K562 (cell line): ENCODE measurements around the gene CCDC60. TPM values are rescaled to one million over a fixed set of nuclear protein-coding genes. Genes with fewer than 3 reads are reported as not detected.
A peak's percentile ranks its signal among the peaks of the same experiment; 100 is the strongest.

ENCODE experiments used
- ATAC-seq: fragments of 200-7000 bp; cut with Tn5 transposase; 3 replicates; pipeline ENCODE4 v1.9.1; 2020; ENCODE audit warnings: moderate library complexity
- BruUV-seq: library from RNA; stranded (reverse); fragments of 400-500 nt; replicated peaks from 2 replicates; lab custom pipeline; 2021; lab: Mats Ljungman, UMichigan
- CTCF ChIA-PET: fragments of 300-600 bp; formaldehyde crosslinking; extraction: SDS; loops from one replicate; lab custom pipeline; 2021; ENCODE audit warnings: low intra/inter-chr PET ratio; lab: Yijun Ruan, JAX
- POLR2A ChIA-PET: fragments of 300-600, 350-650 bp; sonication (Branson Sonifier 250); formaldehyde crosslinking; extraction: SDS; loops from one replicate; lab custom pipeline; 2021; ENCODE audit warnings: antibody characterized with exemption, inconsistent platforms; lab: Yijun Ruan, JAX
- DNase-seq, 4 experiments: peaks; one replicate each; pipeline versions ENCODE4 v3.0.0 to v3.0.0-alpha.2; 2011 to 2018; ENCODE audit warnings: low spot score in 3 of 4, mixed read lengths in 3 of 4; ENCODE audit errors: extremely low read depth in 1 of 4
- FAIRE-seq: peaks from 2 replicates; lab custom pipeline; 2011; peaks lifted over from hg19 to GRCh38; lab: Jason Lieb, UNC
- H2AFZ ChIP-seq: 2 replicates; pipeline ENCODE4 v1.6.0; 2011; ENCODE audit warnings: low read depth, low read length, control low read depth, inconsistent platforms
- H3K27ac ChIP-seq: fragments of 200-600 bp; 3 replicates; pipeline ENCODE4 v1.8.0; 2011; ENCODE audit warnings: low read depth, mild to moderate bottlenecking, control low read depth, inconsistent platforms, low read length, moderate library complexity, mixed read lengths; ENCODE audit errors: extremely low read depth
- H3K27me3 ChIP-seq, 2 experiments: fragments of 300-600 bp in 1 of 2; 2 replicates in 1 of 2; 3 replicates in 1 of 2; pipeline versions ENCODE4 v1.6.0 to v1.8.0; 2011; ENCODE audit warnings: inconsistent platforms in 2 of 2, low read length in 2 of 2, mild to moderate bottlenecking in 1 of 2, mixed read lengths in 1 of 2, moderate library complexity in 1 of 2; ENCODE audit not compliant: control insufficient read depth in 2 of 2, insufficient read depth in 2 of 2
- H3K36me3 ChIP-seq: fragments of 300-600 bp; 3 replicates; pipeline ENCODE4 v1.8.0; 2011; ENCODE audit warnings: mild to moderate bottlenecking, low read length, inconsistent platforms; ENCODE audit not compliant: control insufficient read depth, insufficient read depth
- H3K4me1 ChIP-seq, 2 experiments: fragments of 200-600 bp in 1 of 2; replicated peaks in 1 of 2; 2 replicates in 1 of 2; 3 replicates in 1 of 2; pipeline versions ENCODE4 v1.5.1 to v1.8.0; 2011; ENCODE audit warnings: inconsistent platforms in 2 of 2, low read length in 2 of 2, mild to moderate bottlenecking in 1 of 2, mixed read lengths in 1 of 2, moderate library complexity in 1 of 2; ENCODE audit not compliant: control insufficient read depth in 2 of 2, insufficient read depth in 2 of 2
- H3K4me2 ChIP-seq: 2 replicates; pipeline ENCODE4 v1.6.1; 2011; ENCODE audit warnings: low read length, control low read depth, inconsistent platforms, mixed read lengths; ENCODE audit not compliant: insufficient read depth
- H3K4me3 ChIP-seq: fragments of 200-600 bp; sonication (generic), shearing (Covaris generic); 2 replicates; pipeline ENCODE4 v1.5.1; 2016; ENCODE audit warnings: control low read depth, inconsistent platforms
- H3K79me2 ChIP-seq: fragments of 200-600 bp; 3 replicates; pipeline ENCODE4 v1.8.0; 2011; ENCODE audit warnings: low read length, inconsistent platforms; ENCODE audit not compliant: control insufficient read depth, insufficient read depth
- H3K9ac ChIP-seq, 2 experiments: 2 replicates each; pipeline versions ENCODE4 v1.6.0 to v1.6.1; 2011; ENCODE audit warnings: low read depth in 2 of 2, low read length in 2 of 2, control low read depth in 1 of 2, inconsistent platforms in 1 of 2, mild to moderate bottlenecking in 1 of 2, mixed read lengths in 1 of 2; ENCODE audit not compliant: insufficient read depth in 1 of 2
- H3K9me1 ChIP-seq: one replicate; pipeline ENCODE4 v1.6.0; 2011; ENCODE audit warnings: inconsistent platforms, mild to moderate bottlenecking, low read length, moderate library complexity; ENCODE audit not compliant: control insufficient read depth, insufficient read depth
- H3K9me3 ChIP-seq: replicated peaks from 2 replicates; pipeline ENCODE4 v1.5.1; 2011; ENCODE audit warnings: low read depth, low read length, inconsistent platforms; ENCODE audit not compliant: control insufficient read depth, insufficient read depth
- H4K20me1 ChIP-seq: replicated peaks from 2 replicates; pipeline ENCODE4 v1.6.1; 2011; ENCODE audit warnings: low read length, inconsistent platforms, mixed read lengths; ENCODE audit not compliant: control insufficient read depth, insufficient read depth
- EP400 ChIP-seq: fragments of 450-650 bp; IDR thresholded peaks from 2 replicates; pipeline ENCODE4 v1.6.1; 2017; ENCODE audit warnings: antibody characterized with exemption, mild to moderate bottlenecking, moderate library complexity
- ZFP36 ChIP-seq: fragments of 150-350 bp; IDR thresholded peaks from 2 replicates; pipeline ENCODE4 v1.6.1; 2018; ENCODE audit warnings: low read length, low read depth; ENCODE audit not compliant: partially characterized antibody
- ZNF232 ChIP-seq: sonication (generic); formaldehyde crosslinking; IDR thresholded peaks from 2 replicates; pipeline ENCODE4 v1.8.0; 2022; ENCODE audit warnings: mild to moderate bottlenecking, missing genetic modification reagents
- WGBS: fragments of 100-300 bp; shearing (Covaris generic); methylation state at CpG from one replicate; pipeline ENCODE4 v1.1.6; 2016; ENCODE audit warnings: low coverage, mixed read lengths; ENCODE audit not compliant: insufficient coverage; ENCODE audit errors: missing lambda C conversion rate; 5-methylcytosine and 5-hydroxymethylcytosine counted together
- in situ Hi-C: fragments of 300-500 bp; cut with MboI; formaldehyde crosslinking; loops from 4 replicates; pipeline ENCODE4 v1.15.0; 2018; ENCODE audit warnings: inconsistent platforms, mixed read lengths
- intact Hi-C: fragments of 100-400 bp; cut with micrococcal nuclease; formaldehyde crosslinking; loops from 2 replicates; pipeline ENCODE4 v1.14.2; 2022
- polyA plus RNA-seq, 8 experiments: library from polyadenylated mRNA; depleted of rRNA in 4 of 8; stranded (reverse) in 5 of 8; unstranded in 3 of 8; fragments of >200 nt; fragmentation: Nextera tagmentation in 2 of 8; fragmentation: Illumina TruSeq in 1 of 8; extraction: Ambion mirVana in 2 of 8; extraction: Trizol in 1 of 8; gene quantifications; 2 replicates each; pipeline versions ENCODE4 v1.2.1 to v1.2.3, GENCODE V29; 2011 to 2014; ENCODE audit warnings: inconsistent platforms in 1 of 8, missing spikeins in 1 of 8
- total RNA-seq, 7 experiments: library from RNA; depleted of rRNA in 6 of 7; stranded (reverse); fragments of >200 nt in 6 of 7; fragmentation: Illumina TruSeq in 2 of 7; extraction: Trizol in 2 of 7; gene quantifications; 2 replicates each; pipeline versions ENCODE4 v1.2.1 to v1.2.3, GENCODE V29; 2011 to 2021; ENCODE audit warnings: low replicate concordance in 1 of 7
- TF ChIP-seq, protein P1 (sequence below): fragments of 250-450 bp; sonication (Bioruptor Pico); IDR thresholded peaks from 2 replicates; pipeline ENCODE4 v1.6.1; 2021; ENCODE audit warnings: mild to moderate bottlenecking

The CCDC60 gene
- total and polyA plus RNA-seq, 9 of the 15 experiments (the other 6 are each of a cell fraction or from before 2014, with no cell fraction given) = not detected

DNA sequence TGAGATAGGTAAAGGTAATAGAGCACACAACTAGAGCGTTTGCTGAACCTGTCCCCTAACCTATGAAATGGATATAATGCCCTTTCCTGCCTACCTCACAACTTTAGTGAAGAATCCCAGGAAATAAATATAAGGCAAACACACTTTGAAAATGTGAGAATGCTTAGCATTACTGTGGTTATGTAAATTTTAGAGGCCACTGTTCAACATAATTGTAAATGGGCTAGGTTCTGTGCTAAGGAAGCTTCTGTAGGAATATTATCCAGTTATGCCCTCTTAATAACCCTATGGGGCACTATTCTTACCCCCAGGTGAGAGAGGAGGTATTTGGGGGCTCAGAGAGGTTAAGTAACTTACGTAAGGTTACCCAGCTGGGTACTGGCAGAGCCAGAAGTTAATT lies 166.5 kb downstream of the CCDC60 start:
- no peak overlapping the region for H3K4me2 ChIP-seq
- DNase-seq (no peak), ATAC-seq (no peak), FAIRE-seq (no peak)
- H3K4me1 ChIP-seq = no peaks in the 10 kb centered on the region
- intact Hi-C loops (no loop called here), in situ Hi-C loops (no loop called here)
- peak; percentile 13 for TF ChIP-seq ZFP36
- TF ChIP-seq, protein P1, sequence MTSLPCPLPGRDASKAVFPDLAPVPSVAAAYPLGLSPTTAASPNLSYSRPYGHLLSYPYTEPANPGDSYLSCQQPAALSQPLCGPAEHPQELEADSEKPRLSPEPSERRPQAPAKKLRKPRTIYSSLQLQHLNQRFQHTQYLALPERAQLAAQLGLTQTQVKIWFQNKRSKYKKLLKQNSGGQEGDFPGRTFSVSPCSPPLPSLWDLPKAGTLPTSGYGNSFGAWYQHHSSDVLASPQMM (CRISPR knock-in tag) = no peak
- ChIA-PET CTCF (no interaction called here), POLR2A (no interaction called here)
- H3K27ac ChIP-seq = no peak overlapping the region
- no peaks in the 10 kb centered on the region for H3K9me3 ChIP-seq
- H3K27me3 ChIP-seq = peaks cover 0 to 3% of the 10 kb centered on the region in 2 experiments; a peak in 1 of 5 replicates
- no peaks in the 10 kb centered on the region for H3K9me1 ChIP-seq
- H3K4me3 ChIP-seq = no peak overlapping the region
- no peaks in the 10 kb centered on the region for H3K79me2 ChIP-seq
- BruUV-seq = no TSS peak
- no peaks in the 10 kb centered on the region for H4K20me1 ChIP-seq
- no peak overlapping the region for H2AFZ ChIP-seq
- H3K9ac ChIP-seq = no peak overlapping the region
- WGBS = 0% methylated on average over 2 of the region's 2 CpGs
- no peaks in the 10 kb centered on the region for H3K36me3 ChIP-seq

DNA sequence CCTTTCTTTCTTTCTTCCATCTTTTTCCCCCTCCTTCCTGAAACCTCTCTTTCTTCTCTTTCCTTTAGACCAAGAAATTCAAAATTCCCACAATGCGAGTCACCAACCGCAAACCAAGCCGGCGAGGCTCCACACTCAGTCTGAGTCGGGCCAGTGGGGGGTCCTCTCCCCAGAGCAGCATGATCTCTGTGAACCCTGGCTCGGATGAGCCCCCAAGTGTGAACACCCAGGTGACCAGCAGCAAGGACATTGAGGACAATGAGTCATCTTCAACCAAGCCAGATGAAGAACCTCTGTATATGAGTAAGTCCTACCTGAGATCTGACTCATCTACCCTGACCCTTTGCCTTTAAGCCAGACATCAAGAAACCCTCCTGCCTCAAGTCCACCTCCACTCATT lies 170.5 kb downstream of the CCDC60 start:
- TF ChIP-seq EP400 = no peak
- no peak for TF ChIP-seq ZNF232
- no peaks in the 10 kb centered on the region for H3K9me1 ChIP-seq
- no peak overlapping the region for H3K4me2 ChIP-seq
- H3K36me3 ChIP-seq = no peaks in the 10 kb centered on the region
- no peaks in the 10 kb centered on the region for H4K20me1 ChIP-seq
- H3K4me3 ChIP-seq = no peak overlapping the region
- H3K79me2 ChIP-seq = no peaks in the 10 kb centered on the region
- DNase-seq = no peak
- no peak overlapping the region for H3K27ac ChIP-seq
- intact Hi-C loops = no loop called here
- FAIRE-seq = no peak
- no peak overlapping the region for H2AFZ ChIP-seq
- BruUV-seq = no TSS peak
- H3K9ac ChIP-seq = no peak overlapping the region
- WGBS = 0% methylated on average over 6 of the region's 6 CpGs
- ATAC-seq = no peak
- no peaks in the 10 kb centered on the region for H3K4me1 ChIP-seq
- ChIA-PET POLR2A (no interaction called here), CTCF (no interaction called here)
- in situ Hi-C loops = no loop called here
- no peaks in the 10 kb centered on the region; a peak in 1 of 5 replicates for H3K27me3 ChIP-seq
- H3K9me3 ChIP-seq = no peaks in the 10 kb centered on the region
